Activated gamma-delta T cell treated with anti-CD3 and anti-CD28 coated beads, Interleukin-2, amount 50 U/mL, for 16 hours (primary cell): ENCODE data around the gene DCAF17.
"Not testable (repeated sequence)": the region's sequence is repeated elsewhere in the genome, so short reads cannot be mapped to it uniquely, and the experiment has no call there.

Experiments used
- DNase-seq: peaks from one replicate; pipeline ENCODE4 v3.0.0-alpha.2; 2020; ENCODE audit warnings: low read depth

The DCAF17 gene

DNA sequence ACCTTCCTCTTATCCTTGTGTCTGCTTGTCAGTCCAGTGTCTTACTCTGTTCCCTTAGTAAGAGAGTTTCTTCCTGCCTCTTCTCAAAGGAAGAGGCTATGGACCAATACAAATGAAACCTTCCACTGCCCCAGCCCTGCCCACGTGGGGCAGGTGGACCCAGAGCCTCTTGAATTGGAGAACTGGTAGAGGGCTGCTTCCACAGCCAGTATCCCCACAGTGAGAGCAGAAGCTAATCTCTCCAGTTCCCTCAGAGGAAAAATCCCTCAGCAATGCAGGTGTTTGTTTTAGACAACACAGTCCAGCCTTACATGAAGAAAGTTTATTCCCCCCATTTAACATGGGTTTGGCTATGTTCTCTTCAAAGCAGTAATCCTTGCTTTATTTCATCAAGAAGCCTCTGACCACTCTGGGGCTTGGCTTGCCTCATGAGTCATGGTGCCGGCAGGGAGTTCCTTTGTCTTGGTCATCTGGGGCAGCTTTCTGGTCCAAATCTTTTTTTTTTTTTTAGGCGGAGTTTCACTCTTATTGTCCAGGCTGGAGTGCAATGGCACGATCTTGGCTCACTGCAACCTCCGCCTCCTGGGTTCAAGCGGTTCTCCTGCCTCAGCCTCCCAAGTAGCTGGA is 81.8 kb downstream of the DCAF17 start:
- no peak for DNase-seq

DNA sequence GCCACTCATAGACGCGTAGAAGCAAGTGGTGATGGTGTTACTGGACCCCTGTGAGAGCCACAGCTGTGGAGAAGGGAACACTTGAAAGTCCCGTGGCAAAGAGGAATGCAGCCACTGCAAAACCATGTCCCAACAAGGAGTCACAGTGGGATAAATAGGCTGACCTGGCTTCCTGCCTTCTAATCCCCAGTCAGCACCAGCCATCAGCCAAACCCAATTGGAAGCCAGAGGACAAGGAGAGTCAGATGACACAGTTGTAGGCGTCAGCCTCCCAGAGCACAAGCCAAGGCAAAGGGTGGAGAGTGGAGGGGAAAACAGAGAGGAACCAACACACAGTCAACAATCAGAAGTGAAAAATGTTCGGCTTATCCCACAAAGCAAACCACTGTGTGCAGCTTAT is 82.8 kb downstream of the DCAF17 start:
- no peak for DNase-seq

DNA sequence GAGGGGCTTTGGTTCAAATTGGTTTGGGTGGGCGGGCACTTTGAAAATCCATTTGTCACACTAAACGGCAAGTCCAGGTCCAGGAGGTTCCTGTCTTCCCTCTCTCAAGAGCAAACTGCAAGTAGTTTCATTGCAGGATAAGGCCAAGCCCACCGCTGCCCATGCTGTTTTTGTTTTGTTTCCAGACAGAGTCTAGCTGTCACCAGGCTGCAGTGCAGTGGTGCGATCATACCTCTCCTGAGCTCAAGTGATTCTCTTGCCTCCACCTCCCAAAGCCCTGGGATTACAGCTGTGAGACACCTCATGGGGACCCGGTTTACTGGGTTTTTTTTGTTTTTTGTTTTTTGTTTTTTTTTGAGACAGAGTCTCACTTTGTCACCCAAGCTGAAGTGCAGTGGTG is 86.4 kb downstream of the DCAF17 start:
- no peak for DNase-seq

DNA sequence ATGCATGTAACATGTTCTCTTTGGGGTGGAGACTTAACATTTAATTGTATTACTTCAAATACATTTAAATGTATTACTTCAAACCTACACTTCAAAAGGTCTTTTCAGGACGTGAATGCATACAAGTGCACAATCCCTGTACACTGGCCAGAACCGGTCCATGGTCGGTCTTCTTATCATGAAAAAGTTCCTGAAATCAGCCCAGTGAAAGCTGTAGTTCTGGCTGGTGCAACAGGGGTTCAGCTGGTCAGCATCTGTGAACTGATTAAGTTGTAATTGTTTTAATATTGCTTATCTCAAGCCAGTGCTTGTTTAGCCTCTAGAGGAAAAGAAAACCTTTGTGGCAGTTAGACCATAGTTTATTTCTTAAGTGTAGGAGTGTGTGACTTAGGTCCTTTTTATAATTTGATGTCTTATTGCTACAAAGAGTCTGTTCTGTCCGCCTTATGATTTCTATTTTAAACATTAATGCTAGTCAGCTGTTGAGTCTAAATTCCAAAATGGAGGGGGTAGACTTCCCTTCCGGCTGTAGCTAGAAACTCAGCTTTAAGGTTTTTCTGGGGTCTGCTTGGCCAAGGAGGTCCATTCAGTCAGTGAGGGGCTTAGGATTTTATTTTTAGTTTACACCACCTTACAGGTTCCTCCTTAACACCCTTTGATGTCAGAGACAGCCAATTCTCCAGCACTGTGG is 87.5 kb downstream of the DCAF17 start:
- DNase-seq = no peak

DNA sequence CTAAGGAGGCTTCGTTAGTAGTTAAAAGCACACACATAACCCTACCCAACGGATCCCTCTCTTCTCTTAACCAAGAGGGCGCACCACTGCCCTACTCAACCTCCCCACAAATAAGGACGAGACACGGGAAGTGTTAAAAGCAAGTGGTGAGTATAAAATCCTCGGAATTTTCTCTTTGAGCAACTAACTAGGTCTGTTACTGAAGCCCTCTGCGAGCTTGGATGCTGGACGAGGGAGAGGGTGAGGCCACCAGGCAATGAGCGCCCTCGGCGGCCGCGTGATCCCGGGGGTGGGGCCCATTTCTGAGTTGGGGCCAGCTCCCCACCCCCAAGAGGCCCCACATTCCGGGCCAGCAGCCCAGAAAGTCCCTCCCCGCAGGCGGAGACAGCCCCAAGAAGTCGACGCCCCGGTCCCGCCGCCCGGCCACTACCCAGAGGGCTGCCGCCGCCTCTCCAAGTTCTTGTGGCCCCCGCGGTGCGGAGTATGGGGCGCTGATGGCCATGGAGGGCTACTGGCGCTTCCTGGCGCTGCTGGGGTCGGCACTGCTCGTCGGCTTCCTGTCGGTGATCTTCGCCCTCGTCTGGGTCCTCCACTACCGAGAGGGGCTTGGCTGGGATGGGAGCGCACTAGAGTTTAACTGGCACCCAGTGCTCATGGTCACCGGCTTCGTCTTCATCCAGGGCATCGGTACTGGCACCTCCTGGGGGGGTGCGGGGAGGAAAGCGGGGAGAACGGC is 88.2 kb downstream of the DCAF17 start, which contains the start of gene CYBRD1:
Gene CYBRD1 (plus strand): TSS at position 423 of the 736 bp plus-strand sequence. CDS start 72 bp downstream, at position 495.
- no peak for DNase-seq

DNA sequence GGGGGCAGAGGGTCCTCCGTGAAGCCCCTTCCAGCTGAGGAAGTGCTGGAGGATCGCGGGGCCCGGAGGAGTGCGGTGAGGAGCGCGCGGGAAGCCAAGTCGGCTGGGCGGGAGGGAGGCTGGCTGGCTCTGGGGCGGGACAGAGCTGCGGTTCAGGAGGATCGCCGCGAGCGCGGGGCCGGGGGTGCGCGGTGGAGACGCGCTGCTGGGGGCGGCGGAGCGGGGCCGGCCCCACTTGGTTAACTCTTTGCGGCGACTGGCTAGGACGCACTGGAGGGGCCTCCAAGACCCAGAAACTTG is 88.7 kb downstream of the DCAF17 start:
- no peak for DNase-seq

DNA sequence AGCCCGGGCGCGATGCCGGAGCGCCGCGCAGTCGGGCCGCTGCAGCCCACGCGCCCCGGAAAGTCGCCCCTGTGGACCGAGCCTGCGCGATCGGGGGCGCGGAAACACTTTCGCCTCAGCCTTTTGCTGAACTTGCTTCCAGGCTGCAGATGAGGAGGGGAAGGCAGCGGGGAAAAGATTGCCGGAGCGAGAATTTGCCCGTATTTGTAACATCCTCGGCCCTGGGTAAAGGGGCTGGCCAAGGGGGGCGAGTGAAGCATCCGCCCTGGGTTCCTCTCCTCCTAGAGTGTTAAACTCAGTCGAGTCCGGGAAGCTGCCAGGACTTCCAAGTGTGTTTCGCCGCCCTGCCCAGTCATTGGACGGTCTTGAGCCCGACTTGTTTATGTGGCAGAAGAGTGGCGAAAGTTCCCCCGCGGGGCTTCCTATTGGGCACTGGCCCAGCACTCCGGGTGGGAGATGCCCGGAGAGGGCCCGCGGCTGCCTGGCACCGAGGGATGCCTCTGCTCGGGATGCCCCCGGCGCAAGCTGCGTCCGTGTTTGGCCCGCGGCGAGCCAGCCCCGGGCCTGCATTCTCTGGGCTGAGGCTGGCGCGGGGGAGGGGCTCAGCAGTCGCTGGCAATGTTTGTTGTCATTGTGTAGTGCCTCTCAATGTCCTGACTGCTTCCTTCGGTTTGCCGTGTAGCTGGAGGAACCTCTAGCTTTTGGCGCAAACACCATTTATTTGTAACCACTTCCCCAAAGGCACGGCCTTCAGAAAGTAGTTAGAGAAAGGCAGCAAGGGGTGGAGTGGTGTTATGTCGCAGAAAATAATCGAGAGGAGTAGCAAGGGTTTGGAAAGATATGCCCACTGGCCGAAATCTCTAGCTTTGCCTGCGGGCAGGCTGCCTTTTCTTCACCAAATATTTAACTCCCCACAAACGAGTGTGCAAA is 89.3 kb downstream of the DCAF17 start:
- no peak for DNase-seq

DNA sequence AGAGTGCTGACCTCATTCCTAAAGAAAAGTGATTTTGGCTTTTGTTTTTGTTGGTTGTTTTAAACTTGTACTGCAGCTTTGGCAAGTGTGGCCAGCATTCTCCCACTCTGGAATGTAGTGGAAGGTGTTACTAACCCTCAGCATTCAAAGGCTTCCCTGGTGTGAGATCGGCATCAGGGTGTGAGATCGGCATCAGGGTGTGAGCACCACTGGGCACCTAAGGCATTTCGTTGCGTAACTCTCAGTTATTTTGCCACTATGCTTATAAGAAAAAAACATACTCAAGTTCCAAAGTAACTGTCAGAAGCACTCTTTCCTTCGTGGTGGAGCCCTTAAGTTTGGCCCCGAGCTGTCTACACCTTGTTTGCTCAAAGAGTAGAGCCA is 90.0 kb downstream of the DCAF17 start:
- no peak for DNase-seq

DNA sequence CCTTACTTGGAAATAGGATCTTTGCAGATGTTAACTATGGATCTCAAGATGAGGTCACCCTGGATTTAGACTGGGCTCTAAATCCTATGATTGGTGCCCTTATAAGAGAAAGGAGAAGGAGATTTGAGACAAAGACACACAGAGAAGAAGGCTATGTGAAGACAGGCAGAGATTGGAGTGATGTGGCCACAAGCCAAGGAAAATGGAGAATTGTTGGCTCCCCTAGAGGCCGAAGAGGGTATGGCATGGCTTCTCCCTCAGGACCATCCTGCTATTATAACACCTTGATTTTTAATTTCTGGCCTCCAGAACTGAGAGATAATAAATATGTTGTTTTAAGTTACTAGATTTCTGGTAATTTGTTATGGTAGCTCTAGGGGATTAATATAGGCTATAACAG is 95.9 kb downstream of the DCAF17 start:
- no peak for DNase-seq

DNA sequence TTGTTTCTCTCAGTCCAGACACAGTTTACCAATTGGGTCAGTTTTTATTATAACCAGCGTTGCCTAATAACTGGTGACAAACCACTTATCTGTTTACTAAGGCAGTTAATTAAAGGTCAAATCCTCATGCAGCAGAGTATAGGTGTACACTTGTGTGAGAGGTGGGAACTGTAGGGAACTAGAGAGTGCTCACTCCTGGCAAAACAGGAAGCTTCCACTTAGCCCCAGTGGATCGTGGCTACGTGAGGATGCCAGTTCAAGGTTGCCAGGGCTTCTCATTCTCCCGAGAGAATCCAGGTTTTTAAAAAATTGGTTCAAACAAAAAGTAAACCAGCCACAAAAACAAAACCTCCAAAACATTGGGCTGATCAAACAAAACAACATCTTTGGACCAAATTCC is 96.4 kb downstream of the DCAF17 start:
- no peak for DNase-seq

DNA sequence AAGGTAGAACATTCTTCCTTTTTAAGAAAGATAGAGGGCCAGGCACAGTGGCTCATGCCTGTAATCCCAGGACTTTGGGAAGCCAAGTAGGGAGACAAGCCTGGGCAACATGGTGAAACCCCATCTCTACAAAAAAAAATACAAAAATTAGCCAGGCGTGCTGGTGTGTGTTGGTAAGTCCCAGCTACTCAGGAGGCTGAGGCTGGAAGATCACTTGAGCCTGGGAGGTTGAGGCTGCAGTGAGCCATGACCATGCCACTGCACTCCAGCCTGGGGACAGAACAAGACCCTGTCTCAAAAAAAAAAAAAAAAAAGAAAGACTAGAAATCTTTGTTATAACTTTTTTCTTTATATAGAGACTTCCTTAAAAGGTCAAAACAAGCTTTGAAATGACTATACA is 96.8 kb downstream of the DCAF17 start:
- DNase-seq = not testable (repeated sequence)

DNA sequence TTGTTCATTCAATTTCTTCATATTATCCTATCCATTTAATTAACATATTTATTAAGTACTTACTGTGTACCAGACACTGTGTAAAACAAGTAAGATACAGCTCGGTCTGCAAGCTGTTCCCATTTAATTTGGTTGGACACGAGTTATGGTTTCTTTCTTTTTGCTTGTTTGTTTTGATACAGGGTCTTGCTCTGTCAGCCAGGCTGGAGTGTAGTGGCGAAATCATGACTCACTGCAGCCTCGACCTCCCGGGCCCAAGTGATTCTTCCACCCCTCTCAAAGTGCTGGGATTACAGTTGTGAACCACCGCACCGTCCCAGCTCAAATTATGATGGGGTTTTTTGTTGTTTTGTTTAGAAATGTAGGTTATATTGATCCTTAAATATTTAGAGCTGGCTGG is 97.3 kb downstream of the DCAF17 start:
- DNase-seq = no peak

DNA sequence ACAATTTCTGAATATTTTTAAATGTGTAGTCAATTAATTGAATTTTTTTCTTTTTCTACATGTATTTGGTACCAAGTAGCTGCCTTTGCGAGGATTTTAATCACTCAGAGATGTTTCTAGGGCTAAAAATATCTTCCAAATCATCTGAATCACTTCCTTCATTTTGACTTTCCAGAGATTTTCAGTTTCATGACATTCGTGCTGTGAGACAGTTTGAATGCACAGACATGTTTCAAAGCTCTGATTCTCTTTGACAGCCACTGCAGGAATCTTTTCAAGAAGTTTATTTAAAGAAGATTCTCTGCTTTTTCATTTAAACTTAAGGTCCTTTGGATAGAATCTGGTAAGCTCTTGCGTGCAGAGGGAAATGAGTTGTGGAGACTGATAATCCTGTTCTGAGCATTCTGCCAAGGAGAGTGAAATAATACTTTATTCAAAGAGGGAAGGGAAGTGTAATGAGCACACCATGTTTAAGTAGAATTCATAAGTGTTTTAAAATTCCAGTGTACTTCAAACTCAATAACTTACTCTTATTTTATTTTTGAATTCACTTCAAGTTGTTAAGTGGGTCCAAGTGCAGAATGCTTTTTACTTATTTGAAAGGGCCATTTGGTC is 97.9 kb downstream of the DCAF17 start:
- no peak for DNase-seq

DNA sequence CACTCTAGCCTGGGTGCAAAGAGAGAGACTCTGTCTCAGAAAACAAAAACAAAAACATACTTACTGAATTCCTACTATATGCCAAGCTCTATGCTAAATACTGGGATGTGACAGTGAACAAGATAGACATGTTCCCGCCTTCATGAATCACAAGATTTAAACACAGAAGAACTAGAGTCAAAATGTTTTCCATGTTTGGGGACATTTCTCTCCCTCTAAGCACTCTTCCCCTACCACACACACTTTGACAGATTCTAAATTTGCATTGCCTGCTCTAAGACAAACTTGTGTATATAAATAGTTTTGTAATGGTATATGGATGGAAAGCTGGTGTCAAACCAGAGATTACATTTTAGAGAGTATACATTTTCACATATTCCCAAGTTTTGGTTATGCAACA is 99.3 kb downstream of the DCAF17 start:
- no peak for DNase-seq
